Nephron (organoid): ENCODE results near the gene HOXC6.

Experiments
- H3K27ac Mint-ChIP-seq, 3 experiments: 2 replicates each; pipeline ENCODE4 v1.8.0; 2020; ENCODE audit warnings: mixed read lengths in 3 of 3, mild to moderate bottlenecking in 2 of 3, moderate library complexity in 1 of 3
- H3K27me3 Mint-ChIP-seq: 2 replicates; pipeline ENCODE4 v1.8.0; 2021; ENCODE audit warnings: low read depth, mild to moderate bottlenecking, moderate library complexity, mixed read lengths
- H3K36me3 Mint-ChIP-seq: 2 replicates; pipeline ENCODE4 v1.8.0; 2020; ENCODE audit warnings: low read depth, mixed read lengths
- H3K4me1 Mint-ChIP-seq: 2 replicates; pipeline ENCODE4 v1.8.0; 2020; ENCODE audit warnings: mixed read lengths
- H3K4me3 Mint-ChIP-seq, 3 experiments: 2 replicates each; pipeline ENCODE4 v1.8.0; 2020; ENCODE audit warnings: mild to moderate bottlenecking in 3 of 3, mixed read lengths in 3 of 3, moderate library complexity in 2 of 3
- H3K9me3 Mint-ChIP-seq: 2 replicates; pipeline ENCODE4 v1.8.0; 2020; ENCODE audit warnings: mixed read lengths
- CTCF ChIP-seq, 3 experiments: fragments of 200-600 bp; sonication (generic); IDR thresholded peaks; one replicate each; pipeline ENCODE4 v1.5.0; 2021; ENCODE audit warnings: antibody characterized with exemption in 3 of 3; ENCODE audit not compliant: unreplicated experiment in 3 of 3

The HOXC6 gene

DNA sequence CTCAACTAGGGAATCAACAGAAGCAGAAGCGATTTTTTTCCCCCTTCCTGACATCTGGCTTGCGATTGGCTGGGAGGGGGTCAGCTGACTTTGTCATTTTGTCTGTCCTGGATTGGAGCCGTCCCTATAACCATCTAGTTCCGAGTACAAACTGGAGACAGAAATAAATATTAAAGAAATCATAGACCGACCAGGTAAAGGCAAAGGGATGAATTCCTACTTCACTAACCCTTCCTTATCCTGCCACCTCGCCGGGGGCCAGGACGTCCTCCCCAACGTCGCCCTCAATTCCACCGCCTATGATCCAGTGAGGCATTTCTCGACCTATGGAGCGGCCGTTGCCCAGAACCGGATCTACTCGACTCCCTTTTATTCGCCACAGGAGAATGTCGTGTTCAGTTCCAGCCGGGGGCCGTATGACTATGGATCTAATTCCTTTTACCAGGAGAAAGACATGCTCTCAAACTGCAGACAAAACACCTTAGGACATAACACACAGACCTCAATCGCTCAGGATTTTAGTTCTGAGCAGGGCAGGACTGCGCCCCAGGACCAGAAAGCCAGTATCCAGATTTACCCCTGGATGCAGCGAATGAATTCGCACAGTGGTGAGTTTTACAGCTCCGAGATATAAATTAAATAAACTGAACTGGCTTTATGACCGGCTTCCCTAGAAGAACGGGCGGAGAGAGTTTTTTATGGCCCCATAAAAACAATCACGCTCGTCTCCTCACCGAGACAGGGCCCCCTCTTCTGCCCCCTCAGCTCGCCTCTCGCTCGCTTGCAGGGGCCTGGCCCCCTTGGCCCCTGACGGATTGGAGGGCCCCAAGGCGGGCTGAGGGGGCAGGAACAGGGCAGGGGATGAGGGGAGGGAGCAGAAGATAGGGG lies at the start of gene HOXC6:
Gene HOXC6, plus strand, starts transcription at position 127 of the 888 bp plus-strand sequence. Its CDS starts 82 bp downstream, at position 209.
- Mint-ChIP-seq H3K36me3 (peaks cover 7% of the 10 kb centered on the region), H3K4me1 (peaks cover 90% of the 10 kb centered on the region), H3K27ac (peak within 1 kb of the TSS; percentile 95 to 100 (median 97)), H3K4me3 (peak within 1 kb of the TSS; percentile 76 to 92 (median 89)), H3K27me3 (peaks cover 20% of the 10 kb centered on the region), H3K9me3 (no peaks in the 10 kb centered on the region)
- no peak for TF ChIP-seq CTCF (IDR thresholded peaks at IDR 0.05; ENCODE audit: unreplicated experiment in 3 of 3)

GRCh38 chr12:53978477-53979356 lies 49.5 kb upstream of the HOXC6 start:
- Mint-ChIP-seq H3K27me3 (peaks cover 100% of the 10 kb centered on the region), H3K9me3 (no peaks in the 10 kb centered on the region), H3K27ac (peak overlapping the region; percentile 39 to 100 (median 97)), H3K36me3 (no peaks in the 10 kb centered on the region), H3K4me3 (peak overlapping the region in 2 of 3 experiments; percentile 60 to 96), H3K4me1 (peaks cover 27% of the 10 kb centered on the region)
- TF ChIP-seq CTCF (IDR thresholded peaks at IDR 0.05; ENCODE audit: unreplicated experiment in 3 of 3): no peak

- Mint-ChIP-seq H3K9me3 (no peaks in the 10 kb centered on the region), H3K4me3 (peak overlapping the region; percentile 71 to 99 (median 96)), H3K27me3 (peaks cover 100% of the 10 kb centered on the region), H3K4me1 (peaks cover 29% of the 10 kb centered on the region), H3K36me3 (no peaks in the 10 kb centered on the region), H3K27ac (peak overlapping the region; percentile 79 to 100 (median 97))
- TF ChIP-seq CTCF (IDR thresholded peaks at IDR 0.05; ENCODE audit: unreplicated experiment in 3 of 3): no peak
Measured at GRCh38 chr12:53980104-53980801, 48.0 kb upstream of the HOXC6 start.

DNA sequence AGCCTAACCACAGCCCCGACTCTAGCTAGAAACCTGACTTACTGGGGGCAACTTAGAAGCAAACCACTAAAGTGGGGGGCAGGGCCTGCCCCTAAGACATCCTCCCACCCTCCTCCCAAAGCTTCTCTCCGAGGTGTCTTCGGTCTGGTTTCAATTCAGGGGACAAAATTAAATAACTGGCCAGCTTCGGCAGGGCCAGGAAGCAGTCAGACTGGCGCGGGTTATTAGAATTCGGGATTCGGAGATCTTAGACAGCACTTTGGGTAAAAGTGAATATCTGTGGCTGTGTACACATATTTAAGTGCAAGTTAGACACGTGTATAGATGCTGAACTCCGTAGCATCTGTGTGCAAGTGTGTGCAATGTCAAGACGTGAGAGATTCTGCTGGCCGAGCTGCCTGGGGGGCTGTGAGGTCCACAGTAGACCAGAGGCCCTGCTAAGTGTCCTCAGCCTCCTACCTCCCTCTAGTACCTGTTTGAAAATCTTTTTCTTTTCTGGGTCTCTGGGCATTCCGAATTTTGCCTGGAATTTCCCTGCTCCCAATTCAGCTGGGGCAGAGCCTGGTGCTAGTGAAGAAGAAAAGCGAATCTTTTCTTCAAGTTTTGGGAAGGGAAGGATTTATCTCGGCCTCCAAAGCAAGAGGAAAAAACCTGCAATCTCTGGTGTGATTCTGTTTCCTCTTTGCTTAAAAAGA lies 47.3 kb upstream of the HOXC6 start:
- Mint-ChIP-seq H3K4me3 (peak overlapping the region; percentile 74 to 99 (median 96)), H3K4me1 (peaks cover 22% of the 10 kb centered on the region), H3K36me3 (no peaks in the 10 kb centered on the region), H3K9me3 (no peaks in the 10 kb centered on the region), H3K27me3 (peaks cover 100% of the 10 kb centered on the region), H3K27ac (peak overlapping the region; percentile 79 to 100 (median 97))
- no peak for TF ChIP-seq CTCF (IDR thresholded peaks at IDR 0.05; ENCODE audit: unreplicated experiment in 3 of 3)
